ENCODE data around the gene ARHGEF16. TPM values are rescaled to one million over a fixed set of nuclear protein-coding genes. Genes with fewer than 3 reads are reported as not detected.

ARHGEF16 gene
- total and polyA plus RNA-seq, 11 donors = 0.31 to 1.4 (median 0.51) TPM

- Histone ChIP-seq H3K9me3 (no peaks in the 10 kb centered on the region), H3K4me3 (no peak overlapping the region), H3K36me3 (peaks cover 0 to 39% (median 10%) of the 10 kb centered on the region in 9 donors), H3K4me1 (peaks cover 6 to 19% (median 18%) of the 10 kb centered on the region in 12 donors), H3K27ac (no peak overlapping the region), H3K27me3 (no peaks in the 10 kb centered on the region)
- 87 to 93% (median 90%) methylated on average over 14 to 43 of the region's 43 CpGs for WGBS, 4 donors
- DNase-seq (peak in 2 of 5 donors; percentile 11 to 52), ATAC-seq (no peak)
- no peak for TF ChIP-seq CTCF (IDR thresholded peaks at IDR 0.05)
- intact Hi-C loops (cut with DNase I) = loop anchor here in 9 of 10 donors (5.0 to 10.0 kb wide), 4 partner anchors 553 to 1013 kb away; partner anchors contain the start of gene PEX10 (in 5 of the 9)
Measured at GRCh38 chr1:3427711-3428704, 26.5 kb upstream of the ARHGEF16 start.

- 82 to 90% (median 85%) methylated on average over 9 of the region's 9 CpGs for WGBS, 4 donors
Measured at GRCh38 chr1:3428899-3429298, 25.6 kb upstream of the ARHGEF16 start.

GRCh38 chr1:3429320-3429719 lies 25.1 kb upstream of the ARHGEF16 start:
- WGBS, 4 donors = 85 to 92% (median 87%) methylated on average over 11 to 13 of the region's 13 CpGs

More at GRCh38 chr1:3428899-3429298, 25.6 kb upstream of the ARHGEF16 start:
- H3K36me3 ChIP-seq = peaks cover 0 to 39% (median 10%) of the 10 kb centered on the region in 9 donors
- no peaks in the 10 kb centered on the region for H3K27me3 ChIP-seq
- no peak overlapping the region for H3K27ac ChIP-seq
- peaks cover 6 to 10% (median 9%) of the 10 kb centered on the region in 12 donors for H3K4me1 ChIP-seq
- TF ChIP-seq POLR2A (IDR thresholded peaks at IDR 0.05) (no peak), CTCF (IDR thresholded peaks at IDR 0.05) (no peak)
- DNase-seq (peak in 2 of 5 donors; percentile 19 to 33), ATAC-seq (no peak)
- H3K9me3 ChIP-seq = no peaks in the 10 kb centered on the region
- no peak overlapping the region for H3K4me3 ChIP-seq
- intact Hi-C loops (cut with DNase I) = loop anchor here in 9 of 10 donors (5.0 to 10.0 kb wide), 4 partner anchors 554 to 1014 kb away; partner anchors contain the start of gene PEX10 (in 5 of the 9)

More at GRCh38 chr1:3429320-3429719, 25.1 kb upstream of the ARHGEF16 start:
- no peak for ATAC-seq
- Histone ChIP-seq H3K9me3 (no peaks in the 10 kb centered on the region), H3K27ac (no peak overlapping the region), H3K4me1 (peaks cover 3 to 6% (median 5%) of the 10 kb centered on the region in 12 donors), H3K27me3 (no peaks in the 10 kb centered on the region), H3K36me3 (peaks cover 0 to 39% (median 10%) of the 10 kb centered on the region in 9 donors), H3K4me3 (no peak overlapping the region)
- DNase-seq = peak in 1 of 5 donors; percentile 57
- no peak for TF ChIP-seq POLR2A (IDR thresholded peaks at IDR 0.05)
- no peak for TF ChIP-seq CTCF (IDR thresholded peaks at IDR 0.05)
- intact Hi-C loops (cut with DNase I) = loop anchor here in 9 of 10 donors (5.0 to 10.0 kb wide), 4 partner anchors 555 to 1015 kb away; partner anchors contain the start of gene PEX10 (in 5 of the 9)

All from heart left ventricle (tissue), 16 donors.